Brain microvascular endothelial cell (primary cell): ENCODE data around the gene DPAGT1.
"Not testable (repeated sequence)": the region's sequence is repeated elsewhere in the genome, so short reads cannot be mapped to it uniquely, and the experiment has no call there.

Experiments
- DNase-seq: peaks from one replicate; pipeline ENCODE4 v3.0.0-alpha.2; 2020
- H3K27ac ChIP-seq: fragments of 250-450 bp; sonication (Bioruptor Pico); 2 replicates; pipeline ENCODE4 v1.5.1; 2020; ENCODE audit warnings: mild to moderate bottlenecking, moderate library complexity
- H3K27me3 ChIP-seq: fragments of 250-450 bp; sonication (Bioruptor Pico); replicated peaks from 2 replicates; pipeline ENCODE4 v1.5.1; 2020; ENCODE audit warnings: mild to moderate bottlenecking
- H3K36me3 ChIP-seq: fragments of 250-450 bp; sonication (Bioruptor Pico); replicated peaks from 2 replicates; pipeline ENCODE4 v1.5.1; 2020; ENCODE audit warnings: mild to moderate bottlenecking
- H3K4me3 ChIP-seq: 2 replicates; pipeline ENCODE4 v1.5.1; 2011; ENCODE audit warnings: low read depth, mild to moderate bottlenecking, control low read depth, low read length, moderate library complexity
- CTCF ChIP-seq: IDR thresholded peaks from 2 replicates; pipeline ENCODE4 v1.5.1; 2011; ENCODE audit warnings: low read depth, mild to moderate bottlenecking, moderate library complexity, low read length, control low read depth, inconsistent platforms; ENCODE audit errors: missing control alignments
- in situ Hi-C: cut with HindIII; loops from 2 replicates; pipeline ENCODE4 v1.10.0; 2017; ENCODE audit warnings: low sequenced_read_pairs, low pct_ligation_motif_present

The DPAGT1 gene

GRCh38 chr11:119077839-119078238, 23.8 kb downstream of the DPAGT1 start:
- no peak overlapping the region for H3K27ac ChIP-seq
- no peaks in the 10 kb centered on the region for H3K27me3 ChIP-seq
- peaks cover 50% of the 10 kb centered on the region for H3K36me3 ChIP-seq
- in situ Hi-C loops: no loop called here
- H3K4me3 ChIP-seq: no peak overlapping the region
- no peak for TF ChIP-seq CTCF
- no peak for DNase-seq

- Histone ChIP-seq H3K4me3 (peak within 1 kb of the TSS; percentile 96), H3K36me3 (peaks cover 18% of the 10 kb centered on the region), H3K27me3 (no peaks in the 10 kb centered on the region), H3K27ac (peak within 1 kb of the TSS; percentile 63)
- no peak for TF ChIP-seq CTCF
- in situ Hi-C loops: no loop called here
- DNase-seq: peak; percentile 95
Observed at GRCh38 chr11:119067371-119068222, 34.1 kb downstream of the DPAGT1 start, which contains the start of gene VPS11. VPS11 (plus strand) TSS chr11:119067818; CDS start chr11:119067824, 6 bp downstream.

GRCh38 chr11:119065369-119065768, 36.3 kb downstream of the DPAGT1 start:
- no peaks in the 10 kb centered on the region for H3K27me3 ChIP-seq
- peak; percentile 78 for TF ChIP-seq CTCF
- DNase-seq: peak; percentile 31
- no peak overlapping the region for H3K4me3 ChIP-seq
- H3K27ac ChIP-seq: no peak overlapping the region
- in situ Hi-C loops: no loop called here
- peaks cover 3% of the 10 kb centered on the region for H3K36me3 ChIP-seq

- Histone ChIP-seq H3K36me3 (no peaks in the 10 kb centered on the region), H3K4me3 (no peak overlapping the region), H3K27ac (no peak overlapping the region), H3K27me3 (no peaks in the 10 kb centered on the region)
- in situ Hi-C loops: no loop called here
- no peak for TF ChIP-seq CTCF
- DNase-seq: peak; percentile 51
Observed at GRCh38 chr11:119062779-119063178, 38.9 kb downstream of the DPAGT1 start.

GRCh38 chr11:119061256-119061655, 40.4 kb downstream of the DPAGT1 start:
- in situ Hi-C loops: no loop called here
- no peak for DNase-seq
- no peak for TF ChIP-seq CTCF
- no peak overlapping the region for H3K4me3 ChIP-seq
- H3K27ac ChIP-seq: no peak overlapping the region
- no peaks in the 10 kb centered on the region for H3K36me3 ChIP-seq
- no peaks in the 10 kb centered on the region for H3K27me3 ChIP-seq

- H3K27me3 ChIP-seq, H3K27ac ChIP-seq, DNase-seq, H3K4me3 ChIP-seq, in situ Hi-C loops: not testable (repeated sequence)
- H3K36me3 ChIP-seq: peaks cover 14% of the 10 kb centered on the region
Observed at GRCh38 chr11:119059128-119059527, 42.5 kb downstream of the DPAGT1 start.
